HG03064 (cell line): Measurements from ENCODE around the gene RAP1GAP2.

Experiments used
- ATAC-seq: cut with Tn5 transposase; IDR thresholded peaks from one replicate; pipeline ENCODE4 v1.9.1; 2021; ENCODE audit warnings: low read depth; ENCODE audit not compliant: unreplicated experiment

The RAP1GAP2 gene

DNA sequence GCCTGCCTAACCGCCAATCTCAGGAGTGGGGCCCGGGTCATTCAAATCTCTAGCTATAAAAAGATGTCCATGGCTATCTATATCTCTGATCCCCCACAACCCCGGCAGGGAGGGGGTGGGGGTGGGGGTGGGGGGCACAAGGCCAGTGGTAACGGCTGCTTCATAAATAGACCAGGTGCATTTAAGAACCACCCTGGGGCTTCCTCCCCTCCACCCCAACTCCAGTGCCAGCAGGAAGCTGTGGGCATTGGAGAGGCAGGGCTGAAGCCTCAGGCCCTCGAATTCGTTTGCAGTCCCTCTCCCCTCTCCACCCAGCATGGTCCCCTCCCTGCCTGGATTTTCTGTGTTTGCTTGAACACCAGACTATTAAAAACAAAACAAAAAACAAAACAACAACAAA, 56.0 kb downstream of the RAP1GAP2 start:
- ATAC-seq: no peak

- no peak for ATAC-seq
Measured at GRCh38 chr17:2852729-2853282, 56.6 kb downstream of the RAP1GAP2 start.

- no peak for ATAC-seq
Measured at GRCh38 chr17:2853283-2854142, 57.3 kb downstream of the RAP1GAP2 start.

DNA sequence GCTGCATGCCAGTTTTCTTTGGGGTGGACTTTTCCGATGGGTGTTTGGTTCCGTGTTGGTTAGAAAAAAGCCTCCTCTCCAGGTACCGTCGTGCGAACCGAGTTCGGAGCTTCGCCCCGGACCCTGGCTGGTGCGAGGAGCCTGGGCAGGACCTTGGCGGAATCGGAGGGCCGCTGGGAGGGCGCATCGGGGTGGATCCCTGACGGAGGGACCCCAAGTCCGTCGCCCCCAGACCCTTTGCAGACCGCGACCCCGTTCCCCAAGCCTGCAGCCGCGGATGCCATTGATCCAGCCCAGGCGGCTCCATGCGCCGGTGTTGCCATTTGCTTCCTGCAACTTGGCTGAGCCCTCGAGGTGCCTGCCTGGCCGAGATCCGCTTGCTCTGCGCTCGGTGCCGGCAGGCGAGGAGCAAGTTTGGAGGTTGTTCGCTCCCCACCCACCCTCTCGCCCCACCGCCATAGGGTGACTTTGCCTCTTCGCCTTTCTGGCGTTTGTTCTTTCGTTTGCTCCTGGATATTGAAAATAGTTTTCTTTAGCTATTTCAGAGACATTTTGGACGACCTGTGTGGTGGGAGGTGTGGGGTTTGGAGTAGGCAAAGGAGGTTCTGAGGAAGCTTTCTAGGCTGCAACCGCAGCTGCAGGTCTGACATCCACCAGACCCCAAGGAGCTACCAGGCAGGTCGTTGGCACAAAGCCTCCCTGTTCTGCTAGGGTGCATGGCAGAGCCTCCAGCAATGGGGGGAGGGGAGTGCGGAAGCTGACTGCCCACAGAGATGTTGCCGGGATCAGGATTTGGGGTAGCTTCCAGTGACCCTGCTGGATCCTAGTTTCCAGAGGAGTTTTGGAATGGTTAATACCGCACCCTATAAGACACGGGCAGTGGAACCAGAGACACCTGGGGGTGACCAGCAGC, 58.2 kb downstream of the RAP1GAP2 start:
- no peak for ATAC-seq

GRCh38 chr17:2855063-2855600, 58.9 kb downstream of the RAP1GAP2 start:
- ATAC-seq: no peak

DNA sequence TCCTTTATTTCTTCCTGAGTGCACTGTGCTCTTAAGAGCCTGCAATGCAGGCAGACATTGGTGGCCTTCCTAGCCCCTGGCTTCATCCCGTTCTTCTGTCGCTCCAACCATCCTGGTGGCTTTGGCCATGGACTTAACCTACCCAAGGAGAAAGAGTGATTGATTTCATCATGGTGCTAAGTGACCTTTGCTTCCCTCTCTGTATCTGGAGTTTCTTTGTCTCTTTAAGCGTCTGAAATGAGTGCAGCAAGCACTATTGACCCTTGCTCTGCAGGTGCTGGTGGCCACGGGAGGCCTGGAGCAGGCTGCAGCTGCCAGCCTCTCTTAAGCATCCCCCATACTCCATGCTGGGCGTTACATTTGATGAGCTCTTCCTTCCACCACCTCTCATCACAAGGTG, 60.5 kb downstream of the RAP1GAP2 start:
- no peak for ATAC-seq

DNA sequence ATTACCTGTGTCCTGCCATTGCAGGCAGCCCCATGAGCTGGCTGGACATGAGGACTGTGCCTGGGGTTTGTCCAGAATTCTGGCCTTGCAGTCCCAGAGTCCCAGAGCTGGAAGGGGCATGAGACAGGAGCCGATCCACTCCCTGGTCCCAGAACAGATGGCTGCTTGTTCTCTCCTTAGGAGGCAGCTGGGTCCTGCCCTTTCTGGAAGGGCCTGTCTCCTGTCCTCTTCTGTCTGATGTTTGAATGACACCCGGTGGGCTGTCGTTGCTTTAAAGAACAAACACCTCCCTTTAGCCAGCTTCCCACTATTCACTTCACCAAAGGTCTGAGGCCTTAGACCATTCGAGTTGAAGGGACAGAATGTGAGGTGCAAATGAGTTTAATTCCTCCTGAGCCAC, 63.8 kb downstream of the RAP1GAP2 start:
- no peak for ATAC-seq

GRCh38 chr17:2860883-2861282, 64.6 kb downstream of the RAP1GAP2 start:
- no peak for ATAC-seq

DNA sequence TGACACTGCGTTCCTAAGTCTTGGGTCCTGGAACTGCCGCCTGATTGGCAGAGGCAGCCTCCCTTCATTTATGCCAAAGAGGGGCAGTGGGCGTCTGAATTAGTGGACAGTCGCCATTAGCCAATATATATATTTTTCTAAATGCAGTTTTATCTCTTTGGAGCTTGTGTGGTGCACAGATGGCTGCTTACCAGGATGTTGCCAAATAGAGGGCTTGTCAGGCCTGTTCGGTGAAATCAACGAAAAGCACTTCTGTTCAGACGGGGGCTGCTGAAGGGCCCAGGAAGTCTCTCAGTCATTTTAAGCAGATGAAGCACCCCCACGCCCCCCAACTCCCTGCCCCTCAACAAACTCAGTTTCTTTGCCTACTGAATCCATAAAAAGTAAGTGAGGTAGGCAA, 66.0 kb downstream of the RAP1GAP2 start:
- ATAC-seq: no peak

DNA sequence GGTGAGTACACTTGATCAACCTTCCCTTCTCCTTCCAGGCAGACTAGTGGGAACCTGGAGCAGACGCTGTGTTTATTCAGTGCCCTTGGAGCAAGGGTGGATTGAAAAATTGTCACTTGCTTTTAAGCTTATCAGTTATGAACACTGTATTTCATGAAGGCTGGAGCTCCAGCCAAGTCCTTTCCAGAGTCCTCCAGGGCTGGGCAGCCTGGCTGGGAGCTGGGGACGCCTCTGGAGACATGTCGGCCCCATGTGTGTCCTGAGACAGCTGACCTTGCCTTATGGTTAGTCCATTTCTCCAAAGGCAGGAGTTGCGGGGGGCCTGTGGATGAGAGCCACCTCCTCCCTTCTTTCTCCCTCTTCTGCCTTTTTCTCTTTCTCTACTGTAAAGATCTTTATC, 67.0 kb downstream of the RAP1GAP2 start:
- ATAC-seq: no peak

DNA sequence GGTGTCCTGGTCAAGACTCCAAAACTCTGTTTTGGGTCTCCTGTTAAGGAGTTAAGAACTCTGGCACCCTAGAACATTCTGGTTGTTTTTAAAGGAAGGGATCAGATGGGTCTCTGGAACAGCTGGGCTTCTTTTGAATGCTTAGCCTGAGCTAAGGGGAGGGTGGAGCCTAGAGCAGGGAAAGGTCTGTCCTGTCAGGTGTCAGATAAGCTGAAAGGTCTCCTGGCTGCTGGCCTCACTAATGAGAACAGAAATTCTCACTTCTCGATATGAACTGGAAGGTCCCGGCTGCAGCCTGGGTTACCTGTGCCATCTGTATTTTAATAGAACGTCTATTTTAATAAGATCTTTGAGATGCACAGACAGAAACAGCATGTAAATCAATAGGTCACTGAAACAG, 69.0 kb downstream of the RAP1GAP2 start:
- no peak for ATAC-seq

DNA sequence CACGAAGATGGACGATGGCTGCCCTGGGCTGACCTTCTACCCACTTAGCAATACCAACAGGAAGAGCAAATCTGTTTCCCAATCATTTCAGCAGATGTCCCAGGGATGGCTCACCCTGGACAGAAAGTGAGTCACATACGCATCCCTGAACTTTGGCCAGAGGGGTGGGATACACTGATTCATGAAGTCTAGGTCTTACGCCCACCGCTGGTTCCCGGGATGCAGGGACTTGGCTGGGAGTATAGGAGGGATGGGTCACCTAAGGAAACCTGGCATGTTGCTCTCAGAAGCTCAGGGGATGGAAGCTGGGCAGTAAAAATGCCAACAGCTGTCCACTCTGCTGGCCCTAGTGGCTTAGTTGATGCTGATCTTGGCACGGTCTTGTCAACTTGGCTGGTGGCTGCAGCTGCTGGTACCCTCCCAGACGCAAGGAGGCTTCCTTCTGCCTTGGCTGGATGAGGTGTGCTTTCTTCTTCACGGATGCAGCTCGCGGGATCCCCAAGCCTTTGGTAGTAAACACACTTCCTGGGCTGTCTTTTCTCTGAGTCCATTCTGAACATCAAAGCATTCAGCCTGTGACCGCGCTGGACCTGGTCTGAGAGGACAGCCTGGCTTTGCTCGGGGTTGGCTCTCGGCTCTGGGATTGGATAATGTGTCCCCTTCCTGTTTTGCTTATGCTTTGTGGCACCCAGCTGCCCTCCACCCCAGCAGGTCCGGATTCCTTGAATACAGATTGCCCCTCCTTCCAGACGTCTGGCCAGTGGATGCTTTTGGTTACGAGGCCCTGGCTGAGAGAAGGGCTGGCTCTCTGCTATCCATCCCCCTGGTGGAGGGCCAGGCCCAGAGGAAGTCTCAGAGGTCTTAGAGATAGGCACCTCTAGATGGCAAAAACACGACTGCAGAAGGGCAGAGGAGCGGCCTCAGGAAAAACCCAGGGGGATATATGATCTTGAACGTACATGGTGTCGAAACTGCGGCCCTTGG, 71.5 kb downstream of the RAP1GAP2 start:
- ATAC-seq: no peak

- no peak for ATAC-seq
Measured at GRCh38 chr17:2869604-2870003, 73.4 kb downstream of the RAP1GAP2 start.

GRCh38 chr17:2871205-2871604, 75.0 kb downstream of the RAP1GAP2 start:
- no peak for ATAC-seq

GRCh38 chr17:2871720-2872119, 75.5 kb downstream of the RAP1GAP2 start:
- ATAC-seq: no peak

GRCh38 chr17:2872282-2872681, 76.0 kb downstream of the RAP1GAP2 start:
- ATAC-seq: no peak

DNA sequence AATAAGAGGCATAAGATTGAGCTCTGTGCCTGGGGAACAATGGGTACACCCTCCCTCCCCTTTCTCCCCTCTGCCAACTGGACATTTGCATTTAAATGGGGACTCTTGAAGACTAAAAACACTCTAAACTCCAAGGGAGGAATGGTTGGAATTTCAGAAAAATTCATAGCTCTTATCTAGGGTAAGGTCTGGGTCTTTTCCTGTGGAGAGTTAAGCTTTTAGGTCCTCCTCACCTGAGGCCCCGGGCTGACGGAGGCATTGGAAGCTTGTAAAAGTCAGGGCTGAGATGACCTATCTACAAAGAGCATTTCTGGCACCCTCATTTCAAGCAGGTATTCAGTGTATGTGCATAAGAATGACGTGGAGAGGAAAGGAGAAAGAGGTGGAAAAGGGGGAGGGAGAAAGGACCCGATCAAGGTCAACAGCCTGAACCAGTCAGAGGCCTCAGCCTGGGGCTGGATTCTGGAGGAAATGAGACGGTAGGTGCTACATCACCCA, 78.0 kb downstream of the RAP1GAP2 start:
- no peak for ATAC-seq

DNA sequence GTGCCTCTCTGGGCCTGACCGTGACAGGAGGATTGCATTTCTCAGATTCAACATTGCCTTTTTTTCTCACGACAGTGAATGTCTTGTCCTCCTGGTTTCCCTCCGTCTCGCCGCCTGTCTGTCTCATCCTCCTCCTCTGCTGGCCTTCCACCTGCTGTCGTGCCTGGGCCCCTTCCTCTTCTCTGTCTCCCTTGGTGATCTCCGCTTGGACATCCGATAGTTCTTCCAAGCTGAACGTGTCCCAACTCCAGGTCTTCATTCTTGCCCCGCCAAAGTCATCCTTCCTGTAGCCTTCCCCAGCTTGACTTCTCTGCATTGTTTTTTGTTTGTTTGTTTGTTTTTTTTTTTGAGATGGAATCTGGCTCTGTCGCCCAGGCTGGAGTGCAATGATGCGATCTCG, 79.4 kb downstream of the RAP1GAP2 start:
- ATAC-seq: no peak

GRCh38 chr17:2876467-2876866, 80.2 kb downstream of the RAP1GAP2 start:
- ATAC-seq: no peak
